Subcutaneous abdominal adipose tissue (tissue), 5 donors: ENCODE measurements around the gene NOTCH3.

Source experiments
- H3K27ac ChIP-seq: one replicate; pipeline ENCODE4 v1.7.0; 2013; ENCODE audit warnings: low read depth, mild to moderate bottlenecking, inconsistent platforms, low read length, moderate library complexity
- H3K27me3 ChIP-seq, 5 donors: one replicate each; pipeline ENCODE4 v1.7.0; 2013; ENCODE audit warnings: low read length in 5 of 5, inconsistent platforms in 1 of 5; ENCODE audit not compliant: control insufficient read depth in 5 of 5, insufficient read depth in 4 of 5
- H3K36me3 ChIP-seq, 5 donors: one replicate each; pipeline ENCODE4 v1.7.0; 2013; ENCODE audit warnings: low read length in 5 of 5; ENCODE audit not compliant: control insufficient read depth in 5 of 5, insufficient read depth in 5 of 5
- H3K4me1 ChIP-seq, 5 donors: one replicate each; pipeline ENCODE4 v1.7.0; 2013; ENCODE audit warnings: low read length in 5 of 5, mild to moderate bottlenecking in 3 of 5, moderate library complexity in 1 of 5; ENCODE audit not compliant: control insufficient read depth in 5 of 5, insufficient read depth in 5 of 5
- H3K4me3 ChIP-seq, 5 donors: one replicate each; pipeline ENCODE4 v1.7.0; 2013; ENCODE audit warnings: low read length in 5 of 5, low read depth in 1 of 5
- H3K9ac ChIP-seq, 5 donors: one replicate each; pipeline ENCODE4 v1.7.0; 2013; ENCODE audit warnings: low read length in 5 of 5, mild to moderate bottlenecking in 4 of 5, moderate library complexity in 3 of 5
- H3K9me3 ChIP-seq, 5 donors: one replicate each; pipeline ENCODE4 v1.7.0; 2013; ENCODE audit warnings: low read length in 5 of 5; ENCODE audit not compliant: control insufficient read depth in 5 of 5
- donor health status: healthy.
- donor health status: healthy.
- donor health status: healthy.
- donor health status: healthy.
- donor health status: healthy.

The NOTCH3 gene

GRCh38 chr19:15173746-15174404, 26.9 kb downstream of the NOTCH3 start:
- peaks cover 0 to 9% (median 5%) of the 10 kb centered on the region in 5 donors for H3K4me1 ChIP-seq
- no peak overlapping the region for H3K9ac ChIP-seq
- H3K9me3 ChIP-seq = no peaks in the 10 kb centered on the region
- H3K36me3 ChIP-seq = peaks cover 0 to 28% (median 12%) of the 10 kb centered on the region in 5 donors
- no peak overlapping the region for H3K4me3 ChIP-seq
- no peak overlapping the region for H3K27ac ChIP-seq
- H3K27me3 ChIP-seq = peaks cover 0 to under 1% (median 0%) of the 10 kb centered on the region in 5 donors

GRCh38 chr19:15170345-15170744, 30.4 kb downstream of the NOTCH3 start:
- no peak overlapping the region for H3K4me3 ChIP-seq
- no peaks in the 10 kb centered on the region for H3K4me1 ChIP-seq
- peaks cover 0 to 17% (median 12%) of the 10 kb centered on the region in 5 donors for H3K9me3 ChIP-seq
- peaks cover 0 to 44% (median 23%) of the 10 kb centered on the region in 5 donors for H3K36me3 ChIP-seq
- H3K27me3 ChIP-seq = no peaks in the 10 kb centered on the region
- no peak overlapping the region for H3K27ac ChIP-seq
- no peak overlapping the region for H3K9ac ChIP-seq

GRCh38 chr19:15169541-15170285, 31.1 kb downstream of the NOTCH3 start:
- Histone ChIP-seq H3K27ac (no peak overlapping the region), H3K36me3 (peaks cover 0 to 50% (median 24%) of the 10 kb centered on the region in 5 donors), H3K4me1 (no peaks in the 10 kb centered on the region), H3K9ac (no peak overlapping the region), H3K9me3 (peaks cover 0 to 24% (median 15%) of the 10 kb centered on the region in 5 donors), H3K4me3 (no peak overlapping the region), H3K27me3 (no peaks in the 10 kb centered on the region)

GRCh38 chr19:15166700-15167099, 34.1 kb downstream of the NOTCH3 start:
- H3K27ac ChIP-seq = no peak overlapping the region
- H3K4me1 ChIP-seq = no peaks in the 10 kb centered on the region
- peaks cover 0 to 56% (median 33%) of the 10 kb centered on the region in 5 donors for H3K36me3 ChIP-seq
- H3K4me3 ChIP-seq = no peak overlapping the region
- H3K9me3 ChIP-seq = peaks cover 0 to 24% (median 15%) of the 10 kb centered on the region in 5 donors
- no peaks in the 10 kb centered on the region for H3K27me3 ChIP-seq
- H3K9ac ChIP-seq = no peak overlapping the region

- no peak overlapping the region for H3K9ac ChIP-seq
- peaks cover 0 to 27% (median 19%) of the 10 kb centered on the region in 5 donors for H3K9me3 ChIP-seq
- H3K27ac ChIP-seq = no peak overlapping the region
- no peak overlapping the region for H3K4me3 ChIP-seq
- H3K4me1 ChIP-seq = no peaks in the 10 kb centered on the region
- peaks cover 0 to 33% (median 20%) of the 10 kb centered on the region in 5 donors for H3K36me3 ChIP-seq
- H3K27me3 ChIP-seq = no peaks in the 10 kb centered on the region
These were observed 39.5 kb downstream of the NOTCH3 start for GRCh38 chr19:15161028-15161984.

- H3K4me3 ChIP-seq = no peak overlapping the region
- peaks cover 0 to 12% (median 8%) of the 10 kb centered on the region in 5 donors for H3K9me3 ChIP-seq
- no peaks in the 10 kb centered on the region for H3K27me3 ChIP-seq
- no peak overlapping the region for H3K9ac ChIP-seq
- H3K4me1 ChIP-seq = no peaks in the 10 kb centered on the region
- peaks cover 0 to 18% (median 12%) of the 10 kb centered on the region in 5 donors for H3K36me3 ChIP-seq
- no peak overlapping the region for H3K27ac ChIP-seq
These were observed 41.5 kb downstream of the NOTCH3 start for GRCh38 chr19:15159251-15159650.

GRCh38 chr19:15156391-15156790, 44.4 kb downstream of the NOTCH3 start:
- H3K27me3 ChIP-seq = peaks cover 0 to 8% (median 0%) of the 10 kb centered on the region in 5 donors
- no peak overlapping the region for H3K4me3 ChIP-seq
- no peaks in the 10 kb centered on the region for H3K4me1 ChIP-seq
- no peak overlapping the region for H3K9ac ChIP-seq
- no peak overlapping the region for H3K27ac ChIP-seq
- peaks cover 0 to 15% (median 10%) of the 10 kb centered on the region in 5 donors for H3K9me3 ChIP-seq
- H3K36me3 ChIP-seq = peaks cover 0 to 7% (median 0%) of the 10 kb centered on the region in 5 donors

- no peak overlapping the region for H3K9ac ChIP-seq
- peaks cover 0 to under 1% (median 0%) of the 10 kb centered on the region in 5 donors for H3K36me3 ChIP-seq
- H3K4me3 ChIP-seq = no peak overlapping the region
- peaks cover 0 to 2% (median 0%) of the 10 kb centered on the region in 5 donors for H3K4me1 ChIP-seq
- H3K27ac ChIP-seq = no peak overlapping the region
- H3K9me3 ChIP-seq = peaks cover 0 to 15% (median 10%) of the 10 kb centered on the region in 5 donors
- peaks cover 0 to 8% (median 0%) of the 10 kb centered on the region in 5 donors for H3K27me3 ChIP-seq
These were observed 45.5 kb downstream of the NOTCH3 start for GRCh38 chr19:15155296-15155695.

GRCh38 chr19:15154002-15154612, 46.7 kb downstream of the NOTCH3 start:
- no peak overlapping the region for H3K4me3 ChIP-seq
- peaks cover 0 to 8% (median 0%) of the 10 kb centered on the region in 5 donors for H3K27me3 ChIP-seq
- peaks cover 0 to 3% (median 0%) of the 10 kb centered on the region in 5 donors for H3K4me1 ChIP-seq
- no peak overlapping the region for H3K27ac ChIP-seq
- no peak overlapping the region for H3K9ac ChIP-seq
- no peaks in the 10 kb centered on the region for H3K36me3 ChIP-seq
- H3K9me3 ChIP-seq = peaks cover 0 to 7% (median 4%) of the 10 kb centered on the region in 5 donors
